ENCODE measurements around the gene FBF1. TPM values are rescaled to one million over a fixed set of nuclear protein-coding genes. Genes with fewer than 3 reads are reported as not detected.

The FBF1 gene
- total RNA-seq, 1 experiment from 2014 or later: 22.8 TPM

- Histone ChIP-seq H3K4me2 (ENCODE audit: low read length) (peak overlapping the region; percentile 4; the same call in 1 of the 2 replicates), H4K20me1 (ENCODE audit: insufficient read depth) (no peaks in the 10 kb centered on the region), H3K9me3 (ENCODE audit: control insufficient read depth in 1 of 2, insufficient read depth in 1 of 2, low read depth in 1 of 2, low read length in 2 of 2) (no peaks in the 10 kb centered on the region), H3K4me3 (replicated peaks in 1 of 2; ENCODE audit: low read depth in 1 of 2, low read length in 2 of 2) (no peak overlapping the region), H3K27ac (ENCODE audit: low read depth, low read length) (no peak overlapping the region), H2AFZ (ENCODE audit: low read depth, low read length, poor library complexity, severe bottlenecking) (no peak overlapping the region), H3K9ac (ENCODE audit: low read length) (no peak overlapping the region), H3K9me2 (ENCODE audit: insufficient read depth) (no peaks in the 10 kb centered on the region), H3K79me2 (ENCODE audit: insufficient read depth, low read length) (no peaks in the 10 kb centered on the region), H3K4me1 (ENCODE audit: control insufficient read depth in 1 of 2, insufficient read depth in 2 of 2, low read length in 2 of 2) (peaks cover 5 to 18% of the 10 kb centered on the region in 2 experiments; a peak in 2 of 4 replicates), H3K27me3 (ENCODE audit: insufficient read depth, low read length) (no peaks in the 10 kb centered on the region), H3K36me3 (ENCODE audit: control insufficient read depth in 1 of 2, insufficient read depth in 2 of 2, low read length in 2 of 2) (no peaks in the 10 kb centered on the region; a peak in 1 of 4 replicates)
- ChIA-PET CTCF (no interaction called here), POLR2A (no interaction called here), RAD21 (ENCODE audit: low non-redundant PET in 1 of 2, low total read pairs in 2 of 2, uncharacterized antibody in 2 of 2, unreplicated experiment in 2 of 2) (no interaction called here)
- DNase-seq (ENCODE audit: low read depth, low spot score) (no peak), ATAC-seq (0 out of 2 replicates have a peak, but pooled peaks have one; percentile 21)
- no TSS peak for BruUV-seq (replicated peaks)
- TF ChIP-seq, protein P1, sequence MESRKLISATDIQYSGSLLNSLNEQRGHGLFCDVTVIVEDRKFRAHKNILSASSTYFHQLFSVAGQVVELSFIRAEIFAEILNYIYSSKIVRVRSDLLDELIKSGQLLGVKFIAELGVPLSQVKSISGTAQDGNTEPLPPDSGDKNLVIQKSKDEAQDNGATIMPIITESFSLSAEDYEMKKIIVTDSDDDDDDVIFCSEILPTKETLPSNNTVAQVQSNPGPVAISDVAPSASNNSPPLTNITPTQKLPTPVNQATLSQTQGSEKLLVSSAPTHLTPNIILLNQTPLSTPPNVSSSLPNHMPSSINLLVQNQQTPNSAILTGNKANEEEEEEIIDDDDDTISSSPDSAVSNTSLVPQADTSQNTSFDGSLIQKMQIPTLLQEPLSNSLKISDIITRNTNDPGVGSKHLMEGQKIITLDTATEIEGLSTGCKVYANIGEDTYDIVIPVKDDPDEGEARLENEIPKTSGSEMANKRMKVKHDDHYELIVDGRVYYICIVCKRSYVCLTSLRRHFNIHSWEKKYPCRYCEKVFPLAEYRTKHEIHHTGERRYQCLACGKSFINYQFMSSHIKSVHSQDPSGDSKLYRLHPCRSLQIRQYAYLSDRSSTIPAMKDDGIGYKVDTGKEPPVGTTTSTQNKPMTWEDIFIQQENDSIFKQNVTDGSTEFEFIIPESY (IDR thresholded peaks at IDR 0.05; ENCODE audit: extremely low read depth, insufficient replicate concordance, low read length): no peak
- no peak for TF ChIP-seq TCF7L2 (IDR thresholded peaks at IDR 0.05; ENCODE audit: borderline replicate concordance, extremely low read depth, insufficient read depth, insufficient read length)
- TF ChIP-seq ELF1 (IDR thresholded peaks at IDR 0.05; ENCODE audit: borderline replicate concordance, low read depth): no peak
- no peak for TF ChIP-seq EZH2 (IDR thresholded peaks at IDR 0.05)
- intact Hi-C loops (cut with micrococcal nuclease): no loop called here
Measured at GRCh38 chr17:75987041-75987440, 46.2 kb upstream of the FBF1 start.

- CTCF ChIA-PET: no interaction called here
- H3K27ac ChIP-seq (ENCODE audit: low read depth, low read length): no peak overlapping the region
- TF ChIP-seq YY1 (IDR thresholded peaks at IDR 0.05; ENCODE audit: extremely low read depth, insufficient replicate concordance, low read depth, low read length): no peak
- TF ChIP-seq ATF3 (IDR thresholded peaks at IDR 0.05): no peak
- TF ChIP-seq ELF1 (IDR thresholded peaks at IDR 0.05; ENCODE audit: borderline replicate concordance, low read depth): no peak
- TF ChIP-seq EZH2 (IDR thresholded peaks at IDR 0.05): no peak
- no peak for TF ChIP-seq ZFX (IDR thresholded peaks at IDR 0.05)
- TF ChIP-seq CEBPB (IDR thresholded peaks at IDR 0.05; ENCODE audit: low read depth): no peak
- TF ChIP-seq JUND (IDR thresholded peaks at IDR 0.05): no peak
- TF ChIP-seq SIN3A (IDR thresholded peaks at IDR 0.05; ENCODE audit: low read depth): no peak
- TF ChIP-seq SP1 (IDR thresholded peaks at IDR 0.05; ENCODE audit: low read depth): no peak
- TF ChIP-seq, protein P2, sequence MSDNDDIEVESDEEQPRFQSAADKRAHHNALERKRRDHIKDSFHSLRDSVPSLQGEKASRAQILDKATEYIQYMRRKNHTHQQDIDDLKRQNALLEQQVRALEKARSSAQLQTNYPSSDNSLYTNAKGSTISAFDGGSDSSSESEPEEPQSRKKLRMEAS (IDR thresholded peaks at IDR 0.05): no peak
- no peak for TF ChIP-seq RAD21 (IDR thresholded peaks at IDR 0.05; ENCODE audit: low read depth)
- TF ChIP-seq CTCF (IDR thresholded peaks at IDR 0.05 in 2 of 3, conservative IDR thresholded peaks at IDR 0.05 in 1 of 3; ENCODE audit: borderline replicate concordance in 1 of 3, insufficient read depth in 1 of 3, low read depth in 2 of 3, low read length in 2 of 3): no peak
Measured at GRCh38 chr17:75985986-75986385, 45.1 kb upstream of the FBF1 start.

More at GRCh38 chr17:75985986-75986385, 45.1 kb upstream of the FBF1 start:
- intact Hi-C loops (cut with micrococcal nuclease): no loop called here
- ATAC-seq: no peak
- no peak for DNase-seq (ENCODE audit: low read depth, low spot score)
- Histone ChIP-seq H3K9me3 (ENCODE audit: control insufficient read depth in 1 of 2, insufficient read depth in 1 of 2, low read depth in 1 of 2, low read length in 2 of 2) (no peaks in the 10 kb centered on the region), H3K27me3 (ENCODE audit: insufficient read depth, low read length) (no peaks in the 10 kb centered on the region), H3K4me2 (ENCODE audit: low read length) (no peak overlapping the region), H2AFZ (ENCODE audit: low read depth, low read length, poor library complexity, severe bottlenecking) (no peak overlapping the region), H3K4me3 (replicated peaks in 1 of 2; ENCODE audit: low read depth in 1 of 2, low read length in 2 of 2) (no peak overlapping the region), H3K9me2 (ENCODE audit: insufficient read depth) (no peaks in the 10 kb centered on the region), H4K20me1 (ENCODE audit: insufficient read depth) (no peaks in the 10 kb centered on the region), H3K4me1 (ENCODE audit: control insufficient read depth in 1 of 2, insufficient read depth in 2 of 2, low read length in 2 of 2) (peaks cover 6 to 20% of the 10 kb centered on the region in 2 experiments; a peak in 3 of 4 replicates), H3K79me2 (ENCODE audit: insufficient read depth, low read length) (no peaks in the 10 kb centered on the region), H3K36me3 (ENCODE audit: control insufficient read depth in 1 of 2, insufficient read depth in 2 of 2, low read length in 2 of 2) (no peaks in the 10 kb centered on the region), H3K9ac (ENCODE audit: low read length) (no peak overlapping the region)
- no TSS peak for BruUV-seq (replicated peaks)
- RAD21 ChIA-PET (ENCODE audit: low non-redundant PET in 1 of 2, low total read pairs in 2 of 2, uncharacterized antibody in 2 of 2, unreplicated experiment in 2 of 2): no interaction called here
- POLR2A ChIA-PET: no interaction called here

Data from HCT116 (cell line).